ENCODE data around the gene CAMK2B. TPM values are rescaled to one million over a fixed set of nuclear protein-coding genes. Genes with fewer than 3 reads are reported as not detected.

Gene CAMK2B
- total RNA-seq, 1 experiment from 2014 or later = not detected

DNA sequence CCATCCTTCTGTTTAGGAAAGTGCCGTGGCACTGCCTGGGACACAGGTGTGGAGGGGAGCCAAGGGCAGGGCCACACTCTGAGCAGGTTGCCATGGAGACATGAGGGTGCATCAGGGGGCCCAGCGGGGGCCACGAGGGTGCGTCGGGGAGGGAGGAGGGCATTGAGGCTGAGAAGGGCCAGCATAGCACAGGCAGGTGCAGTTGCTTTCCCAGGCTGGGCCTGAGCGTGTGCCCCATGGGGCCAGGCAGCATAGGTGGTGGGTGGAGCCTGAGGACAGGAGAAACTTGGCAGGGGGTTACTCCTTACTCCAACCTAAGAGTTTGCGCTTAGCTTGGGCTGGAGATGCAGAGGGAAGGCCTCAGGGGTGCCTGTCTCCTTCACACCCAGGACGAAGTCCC, 109.4 kb downstream of the CAMK2B start:
- peaks cover 25% of the 10 kb centered on the region for H3K27me3 Mint-ChIP-seq (ENCODE audit: unreplicated experiment)
- H3K4me3 Mint-ChIP-seq (ENCODE audit: low read depth, unreplicated experiment) = no peak overlapping the region
- no peaks in the 10 kb centered on the region for H3K9me3 Mint-ChIP-seq (ENCODE audit: low read depth, unreplicated experiment)
- TF ChIP-seq, protein P1, sequence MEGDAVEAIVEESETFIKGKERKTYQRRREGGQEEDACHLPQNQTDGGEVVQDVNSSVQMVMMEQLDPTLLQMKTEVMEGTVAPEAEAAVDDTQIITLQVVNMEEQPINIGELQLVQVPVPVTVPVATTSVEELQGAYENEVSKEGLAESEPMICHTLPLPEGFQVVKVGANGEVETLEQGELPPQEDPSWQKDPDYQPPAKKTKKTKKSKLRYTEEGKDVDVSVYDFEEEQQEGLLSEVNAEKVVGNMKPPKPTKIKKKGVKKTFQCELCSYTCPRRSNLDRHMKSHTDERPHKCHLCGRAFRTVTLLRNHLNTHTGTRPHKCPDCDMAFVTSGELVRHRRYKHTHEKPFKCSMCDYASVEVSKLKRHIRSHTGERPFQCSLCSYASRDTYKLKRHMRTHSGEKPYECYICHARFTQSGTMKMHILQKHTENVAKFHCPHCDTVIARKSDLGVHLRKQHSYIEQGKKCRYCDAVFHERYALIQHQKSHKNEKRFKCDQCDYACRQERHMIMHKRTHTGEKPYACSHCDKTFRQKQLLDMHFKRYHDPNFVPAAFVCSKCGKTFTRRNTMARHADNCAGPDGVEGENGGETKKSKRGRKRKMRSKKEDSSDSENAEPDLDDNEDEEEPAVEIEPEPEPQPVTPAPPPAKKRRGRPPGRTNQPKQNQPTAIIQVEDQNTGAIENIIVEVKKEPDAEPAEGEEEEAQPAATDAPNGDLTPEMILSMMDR (IDR thresholded peaks at IDR 0.05; ENCODE audit: unreplicated experiment) = no peak
- intact Hi-C loops (cut with micrococcal nuclease; ENCODE audit: unreplicated experiment) = no loop called here
- CTCF ChIA-PET = no interaction called here
- no peak overlapping the region for H3K27ac Mint-ChIP-seq (ENCODE audit: unreplicated experiment)
- DNase-seq = no peak
- H3K4me1 Mint-ChIP-seq (ENCODE audit: low read depth, unreplicated experiment) = no peaks in the 10 kb centered on the region
- peaks cover 8% of the 10 kb centered on the region for H3K36me3 Mint-ChIP-seq (ENCODE audit: insufficient read depth, unreplicated experiment)
- no TSS peak for BruUV-seq (replicated peaks)

DNA sequence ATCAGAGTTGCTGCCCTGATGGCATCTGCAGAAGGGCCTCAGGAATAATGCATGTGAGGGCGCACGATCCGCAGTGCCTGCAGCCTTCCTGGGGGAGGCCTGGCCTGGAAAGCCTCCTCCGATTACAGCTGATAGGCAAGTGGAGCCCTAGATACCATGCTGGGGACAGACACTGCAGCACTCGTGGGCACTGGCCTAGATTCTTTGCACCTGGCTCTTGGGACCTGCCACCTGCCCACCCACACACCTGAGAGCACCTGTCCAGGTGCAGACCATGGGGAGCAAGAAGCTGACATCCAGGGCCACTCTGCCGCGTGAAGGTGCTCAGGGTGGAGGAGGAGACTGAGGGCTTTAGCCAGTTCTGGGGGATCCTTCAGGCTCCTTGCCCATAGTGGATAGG, 109.9 kb downstream of the CAMK2B start:
- TF ChIP-seq, protein P1 (IDR thresholded peaks at IDR 0.05; ENCODE audit: unreplicated experiment) = no peak
- Mint-ChIP-seq H3K27me3 (ENCODE audit: unreplicated experiment) (peaks cover 25% of the 10 kb centered on the region), H3K9me3 (ENCODE audit: low read depth, unreplicated experiment) (no peaks in the 10 kb centered on the region), H3K36me3 (ENCODE audit: insufficient read depth, unreplicated experiment) (peaks cover 10% of the 10 kb centered on the region), H3K4me1 (ENCODE audit: low read depth, unreplicated experiment) (no peaks in the 10 kb centered on the region), H3K4me3 (ENCODE audit: low read depth, unreplicated experiment) (no peak overlapping the region), H3K27ac (ENCODE audit: unreplicated experiment) (no peak overlapping the region)
- intact Hi-C loops (cut with micrococcal nuclease; ENCODE audit: unreplicated experiment) = no loop called here
- no TSS peak for BruUV-seq (replicated peaks)
- CTCF ChIA-PET = no interaction called here
- DNase-seq = no peak

DNA sequence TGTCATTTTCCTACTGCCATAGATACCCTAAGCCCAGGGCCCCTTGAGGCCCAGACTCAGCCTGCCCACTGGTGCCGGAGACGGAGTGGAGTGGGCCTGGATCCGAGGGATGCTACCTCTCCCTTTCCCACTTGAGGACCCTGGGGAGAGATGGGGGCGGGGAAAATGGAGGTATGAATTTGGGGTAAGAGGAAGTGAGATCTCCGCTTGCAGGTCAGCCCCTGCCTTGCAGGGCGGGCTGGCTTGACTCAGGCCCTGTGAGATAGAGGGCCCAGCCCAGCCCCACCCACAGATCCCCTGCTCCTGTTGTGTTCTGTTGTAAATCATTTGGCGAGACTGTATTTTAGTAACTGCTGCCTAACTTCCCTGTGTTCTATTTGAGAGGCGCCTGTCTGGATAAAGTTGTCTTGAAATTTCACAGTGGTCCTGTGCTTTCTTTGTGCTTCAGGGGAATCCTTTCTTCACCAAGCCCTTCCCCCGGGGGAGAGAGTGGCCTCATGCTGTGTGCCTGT, 111.5 kb downstream of the CAMK2B start:
- no TSS peak for BruUV-seq (replicated peaks)
- Mint-ChIP-seq H3K27me3 (ENCODE audit: unreplicated experiment) (peaks cover 25% of the 10 kb centered on the region), H3K36me3 (ENCODE audit: insufficient read depth, unreplicated experiment) (peaks cover 22% of the 10 kb centered on the region), H3K9me3 (ENCODE audit: low read depth, unreplicated experiment) (no peaks in the 10 kb centered on the region), H3K4me3 (ENCODE audit: low read depth, unreplicated experiment) (no peak overlapping the region), H3K27ac (ENCODE audit: unreplicated experiment) (no peak overlapping the region), H3K4me1 (ENCODE audit: low read depth, unreplicated experiment) (no peaks in the 10 kb centered on the region)
- TF ChIP-seq, protein P1 (IDR thresholded peaks at IDR 0.05; ENCODE audit: unreplicated experiment) = no peak
- no peak for DNase-seq
- CTCF ChIA-PET = interaction anchor here (0.6 to 2.3 kb wide), 5 partner anchors 13 to 96 kb away, joined by 3 to 6 read pairs (median 3); partner anchors contain the start of gene YKT6
- intact Hi-C loops (cut with micrococcal nuclease; ENCODE audit: unreplicated experiment) = no loop called here

DNA sequence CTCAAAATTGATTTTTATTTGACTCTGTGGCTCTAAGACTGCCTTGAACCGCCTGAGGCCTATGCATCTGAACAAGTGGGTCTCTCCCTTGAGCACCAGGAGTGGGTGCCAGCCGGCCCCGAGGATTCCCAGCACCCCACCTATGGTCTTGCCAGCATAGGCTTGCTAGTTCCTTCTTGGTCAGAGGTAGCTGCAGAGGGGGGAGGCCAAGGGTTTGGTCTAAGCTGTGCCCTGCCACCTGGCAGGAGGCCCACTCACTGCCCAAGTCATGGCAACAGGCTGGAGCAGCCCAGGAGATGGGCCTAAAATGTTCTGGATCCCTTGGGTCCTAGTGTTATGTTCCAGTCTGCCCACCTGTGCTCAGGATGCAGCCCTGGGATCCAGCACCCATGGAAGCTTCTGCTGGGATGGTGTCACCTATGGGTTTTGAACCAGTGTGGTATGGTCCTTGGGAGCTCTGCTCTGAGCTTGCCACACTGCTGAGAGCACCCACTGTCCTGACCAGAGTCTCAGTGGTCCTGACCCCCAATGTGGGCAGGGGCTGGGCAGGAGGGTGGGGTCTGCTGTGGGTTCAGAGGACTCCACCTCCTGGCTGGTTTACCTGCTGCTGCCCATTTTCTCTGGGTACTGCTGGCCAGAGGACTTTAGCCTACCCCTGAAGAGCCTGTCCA, 112.1 kb downstream of the CAMK2B start:
- Mint-ChIP-seq H3K4me3 (ENCODE audit: low read depth, unreplicated experiment) (no peak overlapping the region), H3K9me3 (ENCODE audit: low read depth, unreplicated experiment) (no peaks in the 10 kb centered on the region), H3K36me3 (ENCODE audit: insufficient read depth, unreplicated experiment) (peaks cover 27% of the 10 kb centered on the region), H3K4me1 (ENCODE audit: low read depth, unreplicated experiment) (no peaks in the 10 kb centered on the region), H3K27me3 (ENCODE audit: unreplicated experiment) (peaks cover 20% of the 10 kb centered on the region), H3K27ac (ENCODE audit: unreplicated experiment) (no peak overlapping the region)
- TF ChIP-seq, protein P1 (IDR thresholded peaks at IDR 0.05; ENCODE audit: unreplicated experiment) = no peak
- CTCF ChIA-PET = interaction anchor here (1.1 to 2.3 kb wide), 3 partner anchors 13 to 82 kb away, joined by 3 to 6 read pairs (median 3); partner anchors contain the start of gene YKT6
- intact Hi-C loops (cut with micrococcal nuclease; ENCODE audit: unreplicated experiment) = no loop called here
- BruUV-seq (replicated peaks) = TSS peak; percentile 7
- DNase-seq = no peak

Measured in Calu3 (cell line).